SK-N-SH (cell line): ENCODE data around the gene CNNM1. TPM values are rescaled to one million over a fixed set of nuclear protein-coding genes. Genes with fewer than 3 reads are reported as not detected.

Source experiments
- CTCF ChIA-PET: fragments of 300-600, 350-600 bp; formaldehyde crosslinking; extraction: SDS; loops from one replicate; lab custom pipeline; 2021; lab: Yijun Ruan, JAX
- POLR2A ChIA-PET: fragments of 350-600 bp; sonication (Branson Sonifier 250); formaldehyde crosslinking; extraction: SDS; loops from one replicate; lab custom pipeline; 2020; ENCODE audit warnings: antibody characterized with exemption, inconsistent platforms; lab: Yijun Ruan, JAX
- DNase-seq: peaks from one replicate; pipeline ENCODE4 v3.0.0; 2012
- H2AFZ ChIP-seq: fragments of 200-600 bp; sonication (generic); 2 replicates; pipeline ENCODE4 v1.8.1; 2016; ENCODE audit warnings: antibody characterized with exemption, mild to moderate bottlenecking, low read depth
- H3F3A ChIP-seq: fragments of 200-600 bp; sonication (generic); replicated peaks from 2 replicates; pipeline ENCODE3; 2016; ENCODE audit warnings: antibody characterized with exemption, mild to moderate bottlenecking; ENCODE audit not compliant: insufficient read depth
- H3K27ac ChIP-seq, 2 experiments: fragments of 200-500 bp in 1 of 2; fragments of 200-600 bp in 1 of 2; sonication (Bioruptor generic) in 1 of 2; sonication (generic), shearing (Covaris generic) in 1 of 2; 2 replicates each; pipeline versions ENCODE4 v1.5.1 to v1.6.1; 2014 to 2016; ENCODE audit warnings: low read depth in 2 of 2, inconsistent platforms in 1 of 2, low read length in 1 of 2, mild to moderate bottlenecking in 1 of 2, mixed read lengths in 1 of 2
- H3K27me3 ChIP-seq: fragments of 200-600 bp; sonication (generic), shearing (Covaris generic); 2 replicates; pipeline ENCODE4 v1.6.1; 2016; ENCODE audit warnings: mixed run types; ENCODE audit not compliant: insufficient read depth
- H3K36me3 ChIP-seq, 2 experiments: fragments of 200-500 bp in 1 of 2; fragments of 200-600 bp in 1 of 2; sonication (Bioruptor generic) in 1 of 2; sonication (generic) in 1 of 2; replicated peaks in 1 of 2; 2 replicates each; pipeline versions ENCODE3 to v1.5.1; 2014 to 2016; ENCODE audit warnings: low read length in 1 of 2, mild to moderate bottlenecking in 1 of 2; ENCODE audit not compliant: insufficient read depth in 2 of 2, control insufficient read depth in 1 of 2
- H3K4me1 ChIP-seq, 2 experiments: fragments of 200-500 bp in 1 of 2; fragments of 200-600 bp in 1 of 2; sonication (Bioruptor generic) in 1 of 2; sonication (generic), shearing (Covaris generic) in 1 of 2; 2 replicates each; pipeline versions ENCODE4 v1.5.1 to v1.6.1; 2014 to 2016; ENCODE audit warnings: low read depth in 1 of 2, low read length in 1 of 2, mixed run types in 1 of 2; ENCODE audit not compliant: insufficient read depth in 2 of 2, control insufficient read depth in 1 of 2
- H3K4me2 ChIP-seq: fragments of 200-600 bp; sonication (generic), shearing (Covaris generic); 2 replicates; pipeline ENCODE4 v1.6.1; 2017; ENCODE audit warnings: mixed run types
- H3K4me3 ChIP-seq, 2 experiments: fragments of 200-500 bp in 1 of 2; fragments of 200-600 bp in 1 of 2; sonication (Bioruptor generic) in 1 of 2; sonication (generic), shearing (Covaris generic) in 1 of 2; 2 replicates each; pipeline versions ENCODE4 v1.5.1 to v1.8.1; 2014 to 2016; ENCODE audit warnings: low read depth in 2 of 2, inconsistent platforms in 1 of 2, low read length in 1 of 2, mild to moderate bottlenecking in 1 of 2, mixed read lengths in 1 of 2, moderate library complexity in 1 of 2
- H3K79me2 ChIP-seq: fragments of 200-600 bp; sonication (generic); 2 replicates; pipeline ENCODE4 v1.8.1; 2017; ENCODE audit warnings: mild to moderate bottlenecking; ENCODE audit not compliant: insufficient read depth
- H3K9ac ChIP-seq: fragments of 200-600 bp; sonication (generic); 2 replicates; pipeline ENCODE4 v1.6.1; 2017; ENCODE audit warnings: mixed run types
- H3K9me2 ChIP-seq: fragments of 200-600 bp; sonication (generic); 2 replicates; pipeline ENCODE4 v1.6.1; 2017; ENCODE audit warnings: mixed run types
- H3K9me3 ChIP-seq: fragments of 200-600 bp; sonication (generic); 2 replicates; pipeline ENCODE4 v1.6.1; 2017; ENCODE audit warnings: mixed run types, mild to moderate bottlenecking, moderate library complexity
- H4K20me1 ChIP-seq: fragments of 200-600 bp; sonication (generic); 2 replicates; pipeline ENCODE4 v1.6.1; 2017; ENCODE audit warnings: mild to moderate bottlenecking, mixed run types; ENCODE audit not compliant: insufficient read depth
- CHD2 ChIP-seq: fragments of 150-350 bp; IDR thresholded peaks from 2 replicates; pipeline ENCODE4 v1.6.1; 2018; ENCODE audit warnings: low read length; ENCODE audit not compliant: partially characterized antibody
- GATA2 ChIP-seq: sonication (generic); formaldehyde crosslinking; IDR thresholded peaks from 2 replicates; pipeline ENCODE4 v1.5.0; 2020; ENCODE audit warnings: mild to moderate bottlenecking, missing genetic modification reagents
- IRF3 ChIP-seq: fragments of 150-350 bp; IDR thresholded peaks from 2 replicates; pipeline ENCODE4 v1.6.1; 2016; ENCODE audit warnings: mild to moderate bottlenecking, low read depth, low read length
- JUND ChIP-seq: IDR thresholded peaks from 2 replicates; pipeline ENCODE4 v1.4.0; 2012
- MXI1 ChIP-seq: IDR thresholded peaks from 2 replicates; pipeline ENCODE4 v1.6.1; 2012; ENCODE audit warnings: mild to moderate bottlenecking, low read depth, low read length, improper control_type of control experiment
- NRF1 ChIP-seq: IDR thresholded peaks from 2 replicates; pipeline ENCODE4 v1.6.1; 2012; ENCODE audit warnings: low read depth, mild to moderate bottlenecking, low read length
- POLR2AphosphoS5 ChIP-seq: IDR thresholded peaks from 2 replicates; pipeline ENCODE4 v1.6.1; 2012; ENCODE audit warnings: low read depth, low read length
- RCOR1 ChIP-seq: fragments of 150-350 bp; IDR thresholded peaks from 2 replicates; pipeline ENCODE4 v1.6.1; 2017; ENCODE audit warnings: antibody characterized with exemption, low read length
- SIN3A ChIP-seq: IDR thresholded peaks from 2 replicates; pipeline ENCODE4 v1.6.1; 2012; ENCODE audit warnings: low read depth, mild to moderate bottlenecking, low read length, moderate library complexity, borderline replicate concordance
- SMC3 ChIP-seq: IDR thresholded peaks from 2 replicates; pipeline ENCODE4 v1.6.1; 2012; ENCODE audit warnings: low read depth, low read length, improper control_type of control experiment
- TAF1 ChIP-seq: IDR thresholded peaks from 2 replicates; pipeline ENCODE4 v1.6.1; 2012; ENCODE audit warnings: low read depth, mild to moderate bottlenecking, low read length, moderate library complexity, borderline replicate concordance
- WGBS: methylation state at CpG from one replicate; pipeline ENCODE4 v1.1.6; 2017; ENCODE audit warnings: low lambda C conversion rate; 5-methylcytosine and 5-hydroxymethylcytosine counted together
- polyA plus RNA-seq, 3 experiments: library from polyadenylated mRNA; depleted of rRNA; stranded (reverse); fragments of >200 nt; gene quantifications; 2 replicates each; pipeline ENCODE4 v1.2.3, GENCODE V29; 2012
- TF ChIP-seq, protein P1 (sequence below): IDR thresholded peaks from 2 replicates; pipeline ENCODE4; 2012
- TF ChIP-seq, protein P2 (sequence below): IDR thresholded peaks from 2 replicates; pipeline ENCODE4 v1.6.1; 2012; ENCODE audit warnings: mild to moderate bottlenecking, low read depth, low read length, moderate library complexity
- TF ChIP-seq, protein P3 (sequence below): fragments of 150-350 bp; IDR thresholded peaks from 2 replicates; pipeline ENCODE4 v1.6.1; 2017; ENCODE audit warnings: antibody characterized with exemption, low read length, low read depth, borderline replicate concordance

The CNNM1 gene
- polyA plus RNA-seq, 1 of the 3 experiments (the other 2 are of a cell fraction): 0.12 TPM

DNA sequence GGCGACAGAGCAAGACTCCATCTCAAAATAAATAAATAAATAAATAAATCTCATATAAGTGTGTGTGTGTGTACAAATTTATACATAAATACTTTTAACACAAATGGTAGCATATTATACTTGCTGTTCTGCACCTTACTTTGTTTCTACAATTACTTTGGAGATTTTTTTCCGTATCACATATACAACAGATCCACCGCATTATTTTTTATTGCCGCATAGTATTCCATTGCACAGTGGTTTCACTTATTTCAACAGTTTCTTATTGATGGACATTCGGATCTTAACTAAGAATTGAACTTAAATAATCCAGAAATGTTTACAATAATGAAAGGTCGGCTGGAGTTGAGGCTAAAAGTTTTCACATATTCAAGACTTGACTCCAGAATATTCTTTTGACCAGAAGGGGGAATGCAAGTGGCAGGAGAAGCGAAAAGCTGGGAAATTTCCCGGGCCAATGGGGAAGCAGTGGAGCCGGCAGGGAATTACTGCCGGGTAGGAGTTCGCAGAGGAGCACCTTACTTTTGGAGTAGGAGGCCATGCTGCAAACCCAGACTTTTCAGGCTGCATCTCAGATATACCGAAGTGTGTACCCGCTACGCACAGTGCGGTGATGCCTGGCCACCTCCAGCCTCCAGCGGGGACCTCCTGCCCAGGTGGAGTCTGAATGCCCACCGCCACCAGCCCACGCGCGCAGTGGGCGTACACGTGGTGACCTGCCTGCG lies 415 bp upstream of the CNNM1 start:
- WGBS: 39% methylated on average over 12 of the region's 23 CpGs
- ChIA-PET POLR2A (interaction anchor here (1.0 to 1.9 kb wide), 2 partner anchors 32 to 102 kb away, joined by 3 to 10 read pairs; partner anchors contain the start of gene GOT1), CTCF (interaction anchor here (0.7 to 1.5 kb wide), 3 partner anchors 9 to 63 kb away, joined by 3 read pairs; no protein-coding TSS in a partner anchor)
- TF ChIP-seq, protein P1, sequence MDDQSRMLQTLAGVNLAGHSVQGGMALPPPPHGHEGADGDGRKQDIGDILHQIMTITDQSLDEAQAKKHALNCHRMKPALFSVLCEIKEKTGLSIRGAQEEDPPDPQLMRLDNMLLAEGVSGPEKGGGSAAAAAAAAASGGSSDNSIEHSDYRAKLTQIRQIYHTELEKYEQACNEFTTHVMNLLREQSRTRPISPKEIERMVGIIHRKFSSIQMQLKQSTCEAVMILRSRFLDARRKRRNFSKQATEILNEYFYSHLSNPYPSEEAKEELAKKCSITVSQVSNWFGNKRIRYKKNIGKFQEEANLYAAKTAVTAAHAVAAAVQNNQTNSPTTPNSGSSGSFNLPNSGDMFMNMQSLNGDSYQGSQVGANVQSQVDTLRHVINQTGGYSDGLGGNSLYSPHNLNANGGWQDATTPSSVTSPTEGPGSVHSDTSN: no peak
- TF ChIP-seq RCOR1 (no peak), SIN3A (no peak), IRF3 (no peak), GATA2 (CRISPR knock-in tag) (no peak), SMC3 (no peak), JUND (no peak), MXI1 (no peak; the same call in 1 of the 2 replicates), CHD2 (no peak), TAF1 (no peak), NRF1 (no peak), POLR2AphosphoS5 (no peak)
- TF ChIP-seq, protein P2, sequence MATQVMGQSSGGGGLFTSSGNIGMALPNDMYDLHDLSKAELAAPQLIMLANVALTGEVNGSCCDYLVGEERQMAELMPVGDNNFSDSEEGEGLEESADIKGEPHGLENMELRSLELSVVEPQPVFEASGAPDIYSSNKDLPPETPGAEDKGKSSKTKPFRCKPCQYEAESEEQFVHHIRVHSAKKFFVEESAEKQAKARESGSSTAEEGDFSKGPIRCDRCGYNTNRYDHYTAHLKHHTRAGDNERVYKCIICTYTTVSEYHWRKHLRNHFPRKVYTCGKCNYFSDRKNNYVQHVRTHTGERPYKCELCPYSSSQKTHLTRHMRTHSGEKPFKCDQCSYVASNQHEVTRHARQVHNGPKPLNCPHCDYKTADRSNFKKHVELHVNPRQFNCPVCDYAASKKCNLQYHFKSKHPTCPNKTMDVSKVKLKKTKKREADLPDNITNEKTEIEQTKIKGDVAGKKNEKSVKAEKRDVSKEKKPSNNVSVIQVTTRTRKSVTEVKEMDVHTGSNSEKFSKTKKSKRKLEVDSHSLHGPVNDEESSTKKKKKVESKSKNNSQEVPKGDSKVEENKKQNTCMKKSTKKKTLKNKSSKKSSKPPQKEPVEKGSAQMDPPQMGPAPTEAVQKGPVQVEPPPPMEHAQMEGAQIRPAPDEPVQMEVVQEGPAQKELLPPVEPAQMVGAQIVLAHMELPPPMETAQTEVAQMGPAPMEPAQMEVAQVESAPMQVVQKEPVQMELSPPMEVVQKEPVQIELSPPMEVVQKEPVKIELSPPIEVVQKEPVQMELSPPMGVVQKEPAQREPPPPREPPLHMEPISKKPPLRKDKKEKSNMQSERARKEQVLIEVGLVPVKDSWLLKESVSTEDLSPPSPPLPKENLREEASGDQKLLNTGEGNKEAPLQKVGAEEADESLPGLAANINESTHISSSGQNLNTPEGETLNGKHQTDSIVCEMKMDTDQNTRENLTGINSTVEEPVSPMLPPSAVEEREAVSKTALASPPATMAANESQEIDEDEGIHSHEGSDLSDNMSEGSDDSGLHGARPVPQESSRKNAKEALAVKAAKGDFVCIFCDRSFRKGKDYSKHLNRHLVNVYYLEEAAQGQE: no peak
- TF ChIP-seq, protein P3, sequence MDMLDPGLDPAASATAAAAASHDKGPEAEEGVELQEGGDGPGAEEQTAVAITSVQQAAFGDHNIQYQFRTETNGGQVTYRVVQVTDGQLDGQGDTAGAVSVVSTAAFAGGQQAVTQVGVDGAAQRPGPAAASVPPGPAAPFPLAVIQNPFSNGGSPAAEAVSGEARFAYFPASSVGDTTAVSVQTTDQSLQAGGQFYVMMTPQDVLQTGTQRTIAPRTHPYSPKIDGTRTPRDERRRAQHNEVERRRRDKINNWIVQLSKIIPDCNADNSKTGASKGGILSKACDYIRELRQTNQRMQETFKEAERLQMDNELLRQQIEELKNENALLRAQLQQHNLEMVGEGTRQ: no peak
- peak overlapping the region; percentile 46 to 47 for H3K4me3 ChIP-seq
- H3K9me3 ChIP-seq: no peaks in the 10 kb centered on the region
- H3K9me2 ChIP-seq: no peaks in the 10 kb centered on the region
- H3K4me2 ChIP-seq: peak overlapping the region; percentile 71; the same call in 1 of the 2 replicates
- H3K36me3 ChIP-seq: no peaks in the 10 kb centered on the region
- H3K4me1 ChIP-seq: peaks cover 0 to 18% of the 10 kb centered on the region in 2 experiments; a peak in 1 of 4 replicates
- H3K9ac ChIP-seq: no peak overlapping the region
- no peaks in the 10 kb centered on the region for H4K20me1 ChIP-seq
- no peak overlapping the region for H2AFZ ChIP-seq
- H3K27me3 ChIP-seq: peaks cover 27% of the 10 kb centered on the region
- DNase-seq: no peak
- no peaks in the 10 kb centered on the region for H3F3A ChIP-seq
- H3K79me2 ChIP-seq: no peaks in the 10 kb centered on the region
- H3K27ac ChIP-seq: no peak overlapping the region
